Stomach (tissue), 9 donors: ENCODE measurements around the gene PTOV1. TPM values are rescaled to one million over a fixed set of nuclear protein-coding genes. Genes with fewer than 3 reads are reported as not detected.
A peak's percentile ranks its signal among the peaks of the same experiment; 100 is the strongest.

Experiments used
- DNase-seq, 2 donors: peaks; one replicate each; pipeline versions ENCODE4 v3.0.0 to v3.0.0-alpha.2; 2013 to 2019
- H3K27ac ChIP-seq, 5 donors: fragments of 200-600 bp in 4 of 5; sonication (generic) in 4 of 5; one replicate each; pipeline ENCODE4 v1.5.1; 2013 to 2019; ENCODE audit warnings: mild to moderate bottlenecking in 1 of 5, moderate library complexity in 1 of 5
- H3K27me3 ChIP-seq, 3 donors: fragments of 200-600 bp; sonication (generic); one replicate each; pipeline ENCODE4 v1.5.1; 2017 to 2019; ENCODE audit warnings: mixed run types in 1 of 3
- H3K36me3 ChIP-seq, 4 donors: fragments of 200-600 bp; sonication (generic); 1 replicate in 3 of 4; 2 replicates in 1 of 4; pipeline ENCODE4 v1.5.1; 2016 to 2019
- H3K4me1 ChIP-seq, 4 donors: fragments of 200-600 bp; sonication (generic); one replicate each; pipeline ENCODE4 v1.5.1; 2016 to 2019
- H3K4me3 ChIP-seq, 4 donors: fragments of 200-600 bp; sonication (generic) in 3 of 4; one replicate each; pipeline ENCODE4 v1.5.1; 2016 to 2019; ENCODE audit warnings: mild to moderate bottlenecking in 1 of 4
- H3K9me3 ChIP-seq, 4 donors: fragments of 200-600 bp; sonication (generic); one replicate each; pipeline ENCODE4 v1.5.1; 2016 to 2019
- EP300 ChIP-seq: sonication (generic); formaldehyde crosslinking; IDR thresholded peaks from one replicate; pipeline ENCODE4 v1.6.1; 2017; ENCODE audit warnings: antibody characterized with exemption
- POLR2A ChIP-seq, 4 donors: fragments of 450-650 bp; IDR thresholded peaks; one replicate each; pipeline ENCODE4 v1.6.1; 2016; ENCODE audit warnings: antibody characterized with exemption in 4 of 4, control low read depth in 2 of 4, mild to moderate bottlenecking in 1 of 4, moderate library complexity in 1 of 4
- POLR2AphosphoS5 ChIP-seq, 3 donors: sonication (generic); formaldehyde crosslinking; IDR thresholded peaks; one replicate each; pipeline ENCODE4 v1.6.1; 2016; ENCODE audit warnings: antibody characterized with exemption in 3 of 3
- WGBS, 5 donors: extraction: QIAGEN DNeasy Blood & Tissue Kit in 3 of 5; methylation state at CpG; one replicate each; pipeline versions ENCODE4 v1.1.5 to v1.1.7; 2013 to 2018; 5-methylcytosine and 5-hydroxymethylcytosine counted together
- intact Hi-C: fragments of 100-400 bp; cut with DNase I; formaldehyde crosslinking; loops from one replicate; pipeline ENCODE4 v1.15.1; 2023; ENCODE audit warnings: low total_unique reads
- polyA plus RNA-seq, 3 donors: library from polyadenylated mRNA; stranded (reverse); fragments of 200-250 nt; gene quantifications; one replicate each; pipeline ENCODE4 v1.2.3, GENCODE V29; 2013
- total RNA-seq, 5 donors: library from RNA; depleted of rRNA; stranded (reverse); fragments of >200 nt; gene quantifications; one replicate each; pipeline versions ENCODE4 v1.1.0 to v1.2.3, GENCODE V29; 2014 to 2016
- TF ChIP-seq, protein P1 (sequence below), 7 experiments: fragments of 450-650 bp in 4 of 7; fragments of 200-600 bp in 3 of 7; sonication (generic) in 3 of 7; IDR thresholded peaks; one replicate each; pipeline ENCODE4 v1.5.1; 2016 to 2019; ENCODE audit warnings: antibody characterized with exemption in 7 of 7, control low read depth in 2 of 7, mild to moderate bottlenecking in 1 of 7
- donor health status: healthy with polysubstance abuse.
- donor health status: Bipolar disorder and iron deficiency.
- donor health status: healthy.

Gene PTOV1
- total and polyA plus RNA-seq, 8 donors: 45.0 to 186 (median 118) TPM

DNA sequence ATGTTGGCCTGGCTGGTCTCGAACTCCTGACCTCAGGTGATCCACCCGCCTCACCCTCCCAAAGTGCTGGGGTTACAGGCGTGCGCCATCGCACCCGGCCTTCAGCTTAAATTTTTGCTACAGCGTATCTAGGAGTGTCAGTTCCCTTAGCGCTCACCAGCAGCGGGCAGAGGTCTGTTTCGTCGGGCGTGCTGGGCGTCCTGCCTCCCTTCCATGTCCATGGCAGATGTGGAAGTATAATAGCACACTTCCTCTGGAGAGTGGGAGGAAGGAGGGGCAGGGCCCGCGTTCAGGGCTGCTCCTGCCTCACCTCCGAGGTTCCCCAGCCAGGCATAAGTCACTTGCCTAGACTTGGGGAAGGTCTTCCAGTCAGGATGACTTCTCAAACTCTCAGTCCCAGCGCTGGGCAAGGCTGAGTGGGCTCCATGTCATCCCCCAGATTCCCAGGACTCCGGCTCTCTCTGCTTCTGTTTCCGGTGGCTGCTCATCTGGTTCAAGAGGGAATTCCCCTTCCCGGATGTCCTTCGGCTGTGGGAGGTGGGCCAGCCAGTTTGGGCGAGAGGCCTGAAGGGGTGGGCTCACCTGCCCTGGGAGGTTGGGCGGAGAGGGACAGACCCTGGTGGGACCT, 36.2 kb downstream of the PTOV1 start:
- H3K4me3 ChIP-seq: no peak overlapping the region
- H3K27ac ChIP-seq: no peak overlapping the region
- peaks cover 6 to 27% (median 16%) of the 10 kb centered on the region in 4 donors for H3K4me1 ChIP-seq
- WGBS, 5 donors: 64 to 85% (median 76%) methylated on average over 17 to 23 of the region's 23 CpGs
- H3K27me3 ChIP-seq: peaks cover 0 to 22% (median 16%) of the 10 kb centered on the region in 3 donors
- intact Hi-C loops: no loop called here
- peaks cover 34 to 70% (median 68%) of the 10 kb centered on the region in 4 donors for H3K36me3 ChIP-seq
- TF ChIP-seq EP300: no peak
- TF ChIP-seq POLR2AphosphoS5 (IDR thresholded peaks at IDR 0.05): no peak
- TF ChIP-seq POLR2A (IDR thresholded peaks at IDR 0.05): no peak
- TF ChIP-seq, protein P1, sequence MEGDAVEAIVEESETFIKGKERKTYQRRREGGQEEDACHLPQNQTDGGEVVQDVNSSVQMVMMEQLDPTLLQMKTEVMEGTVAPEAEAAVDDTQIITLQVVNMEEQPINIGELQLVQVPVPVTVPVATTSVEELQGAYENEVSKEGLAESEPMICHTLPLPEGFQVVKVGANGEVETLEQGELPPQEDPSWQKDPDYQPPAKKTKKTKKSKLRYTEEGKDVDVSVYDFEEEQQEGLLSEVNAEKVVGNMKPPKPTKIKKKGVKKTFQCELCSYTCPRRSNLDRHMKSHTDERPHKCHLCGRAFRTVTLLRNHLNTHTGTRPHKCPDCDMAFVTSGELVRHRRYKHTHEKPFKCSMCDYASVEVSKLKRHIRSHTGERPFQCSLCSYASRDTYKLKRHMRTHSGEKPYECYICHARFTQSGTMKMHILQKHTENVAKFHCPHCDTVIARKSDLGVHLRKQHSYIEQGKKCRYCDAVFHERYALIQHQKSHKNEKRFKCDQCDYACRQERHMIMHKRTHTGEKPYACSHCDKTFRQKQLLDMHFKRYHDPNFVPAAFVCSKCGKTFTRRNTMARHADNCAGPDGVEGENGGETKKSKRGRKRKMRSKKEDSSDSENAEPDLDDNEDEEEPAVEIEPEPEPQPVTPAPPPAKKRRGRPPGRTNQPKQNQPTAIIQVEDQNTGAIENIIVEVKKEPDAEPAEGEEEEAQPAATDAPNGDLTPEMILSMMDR (IDR thresholded peaks at IDR 0.05): no peak
- DNase-seq: peak in 1 of 2 donors; percentile 53
- no peaks in the 10 kb centered on the region for H3K9me3 ChIP-seq

DNA sequence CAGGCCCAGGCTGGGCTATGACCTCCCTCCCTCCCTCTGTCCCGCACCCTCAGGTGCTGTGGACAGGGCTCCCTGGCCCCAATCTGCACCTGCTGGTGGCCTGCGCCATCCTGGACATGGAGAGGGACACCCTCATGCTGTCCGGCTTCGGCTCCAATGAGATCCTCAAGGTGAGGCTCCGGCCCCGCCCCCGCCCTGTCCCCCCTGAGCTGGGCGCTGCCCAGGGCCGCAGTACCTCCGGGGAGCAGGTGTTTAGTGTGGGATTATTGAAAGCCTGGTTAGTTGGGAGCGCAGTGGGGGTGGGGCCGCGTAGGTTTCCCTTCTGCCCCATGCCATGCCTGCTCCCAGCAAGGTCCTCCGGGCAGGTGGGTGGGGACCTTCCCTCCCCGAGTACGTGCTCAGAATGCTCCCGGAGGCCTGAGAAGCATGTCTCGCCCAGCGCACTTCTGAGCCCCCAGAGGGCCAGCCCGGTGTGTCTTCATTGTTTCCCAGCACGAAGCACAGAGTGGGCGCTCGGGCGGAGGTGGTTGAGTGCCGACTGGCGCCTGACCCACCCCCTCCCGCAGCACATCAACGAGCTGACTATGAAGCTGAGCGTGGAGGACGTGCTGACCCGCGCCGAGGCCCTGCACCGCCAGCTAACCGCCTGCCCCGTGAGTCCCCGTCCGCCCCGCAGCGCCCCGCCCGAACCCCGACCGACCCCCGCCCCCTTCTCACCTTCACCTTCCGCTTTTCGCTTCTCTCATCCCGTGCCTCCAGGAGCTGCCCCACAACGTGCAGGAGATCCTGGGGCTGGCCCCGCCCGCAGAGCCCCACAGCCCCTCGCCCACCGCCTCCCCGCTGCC, 36.9 kb downstream of the PTOV1 start:
- Histone ChIP-seq H3K27ac (no peak overlapping the region), H3K4me1 (peaks cover 6 to 27% (median 16%) of the 10 kb centered on the region in 4 donors), H3K4me3 (no peak overlapping the region), H3K9me3 (no peaks in the 10 kb centered on the region), H3K27me3 (peaks cover 0 to 28% (median 16%) of the 10 kb centered on the region in 3 donors), H3K36me3 (peaks cover 27 to 62% (median 60%) of the 10 kb centered on the region in 4 donors)
- intact Hi-C loops: no loop called here
- TF ChIP-seq, protein P1 (IDR thresholded peaks at IDR 0.05): no peak
- TF ChIP-seq EP300 (no peak), POLR2AphosphoS5 (IDR thresholded peaks at IDR 0.05) (no peak), POLR2A (IDR thresholded peaks at IDR 0.05) (no peak)
- DNase-seq: peak in 1 of 2 donors; percentile 68
- 42 to 82% (median 80%) methylated on average over 32 to 54 of the region's 54 CpGs for WGBS, 5 donors

DNA sequence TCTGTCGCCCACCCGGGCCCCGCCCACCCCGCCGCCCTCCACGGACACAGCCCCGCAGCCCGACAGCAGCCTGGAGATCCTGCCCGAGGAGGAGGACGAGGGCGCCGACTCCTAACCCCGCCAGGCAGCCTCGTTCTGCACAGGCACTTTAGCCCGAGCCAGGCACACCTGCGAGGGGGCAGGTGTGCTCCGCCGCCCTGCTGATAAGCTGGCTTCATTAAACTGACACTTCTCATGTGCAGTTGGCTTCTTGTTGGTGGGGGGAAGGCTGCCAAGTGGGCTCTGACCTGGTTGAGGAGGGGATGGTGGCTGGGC, 37.5 kb downstream of the PTOV1 start:
- 41 to 87% (median 63%) methylated on average over 13 to 18 of the region's 18 CpGs; no CpG with 5 or more reads in 1 of the 5 donors for WGBS, 5 donors
- peaks cover 0 to 34% (median 16%) of the 10 kb centered on the region in 3 donors for H3K27me3 ChIP-seq
- H3K4me3 ChIP-seq: no peak overlapping the region
- peaks cover 6 to 27% (median 16%) of the 10 kb centered on the region in 4 donors for H3K4me1 ChIP-seq
- peaks cover 21 to 57% (median 55%) of the 10 kb centered on the region in 4 donors for H3K36me3 ChIP-seq
- intact Hi-C loops: no loop called here
- TF ChIP-seq POLR2AphosphoS5 (IDR thresholded peaks at IDR 0.05) (no peak), EP300 (no peak), POLR2A (IDR thresholded peaks at IDR 0.05) (no peak)
- TF ChIP-seq, protein P1 (IDR thresholded peaks at IDR 0.05): no peak
- peak in 1 of 2 donors; percentile 55 for DNase-seq
- H3K9me3 ChIP-seq: no peaks in the 10 kb centered on the region
- no peak overlapping the region for H3K27ac ChIP-seq

DNA sequence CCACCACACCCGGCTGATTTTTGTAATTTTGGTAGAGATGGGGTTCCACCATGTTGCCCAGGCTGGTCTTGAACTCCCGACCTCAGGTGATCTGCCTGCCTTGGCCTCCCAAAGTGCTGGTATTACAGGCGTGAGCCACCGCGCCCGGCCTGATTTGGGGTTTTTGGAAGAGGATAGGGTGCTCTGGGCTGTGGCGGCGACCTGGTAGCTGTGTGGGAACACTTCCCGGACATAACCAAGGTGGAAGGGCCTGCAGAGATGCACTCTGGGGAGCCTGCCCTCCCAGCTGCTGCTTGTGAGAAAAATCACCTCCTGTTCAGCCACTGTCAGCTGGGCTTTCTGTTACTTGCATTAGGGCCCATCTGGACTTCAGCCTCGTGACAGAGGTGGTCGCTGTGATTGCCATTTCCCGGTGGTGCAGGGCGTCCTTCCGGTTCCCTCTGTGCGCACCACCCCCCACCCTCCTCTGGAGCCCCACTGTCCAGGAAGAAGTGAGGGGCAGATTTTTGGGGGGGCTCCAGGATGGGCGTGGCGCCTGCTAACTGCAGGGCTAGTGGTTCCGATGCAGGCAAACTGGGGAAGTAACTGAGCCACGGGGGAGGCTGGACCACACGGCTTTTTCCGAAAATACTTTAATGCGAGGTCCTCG, 38.2 kb downstream of the PTOV1 start:
- no peak overlapping the region for H3K4me3 ChIP-seq
- H3K4me1 ChIP-seq: peaks cover 6 to 27% (median 16%) of the 10 kb centered on the region in 4 donors
- TF ChIP-seq EP300 (no peak), POLR2AphosphoS5 (IDR thresholded peaks at IDR 0.05) (no peak), POLR2A (IDR thresholded peaks at IDR 0.05) (no peak)
- TF ChIP-seq, protein P1 (IDR thresholded peaks at IDR 0.05): no peak
- 92 to 96% (median 94%) methylated on average over 23 of the region's 23 CpGs for whole genome bisulfite sequencing, 5 donors
- H3K9me3 ChIP-seq: no peaks in the 10 kb centered on the region
- no peak for DNase-seq
- intact Hi-C loops: no loop called here
- H3K27me3 ChIP-seq: peaks cover 0 to 35% (median 16%) of the 10 kb centered on the region in 3 donors
- no peak overlapping the region for H3K27ac ChIP-seq
- H3K36me3 ChIP-seq: peaks cover 14 to 50% (median 48%) of the 10 kb centered on the region in 4 donors
